Liver (tissue), 9 donors: ENCODE data around the gene CDC6. TPM values are rescaled to one million over a fixed set of nuclear protein-coding genes. Genes with fewer than 3 reads are reported as not detected.

Experiments used
- DNase-seq: peaks from one replicate; pipeline ENCODE4 v3.0.0-alpha.2; 2017; ENCODE audit warnings: low spot score
- H3K27ac ChIP-seq, 2 donors: one replicate each; pipeline ENCODE4 v1.7.0; 2013; ENCODE audit warnings: inconsistent platforms in 2 of 2, low read length in 2 of 2, control low read depth in 1 of 2, low read depth in 1 of 2, mild to moderate bottlenecking in 1 of 2
- H3K27me3 ChIP-seq, 4 donors: one replicate each; pipeline versions ENCODE4 v1.6.1 to v1.7.0; 2013; ENCODE audit warnings: low read length in 3 of 4, inconsistent platforms in 1 of 4, mild to moderate bottlenecking in 1 of 4, moderate library complexity in 1 of 4; ENCODE audit not compliant: control insufficient read depth in 4 of 4, insufficient read depth in 4 of 4
- H3K36me3 ChIP-seq, 4 donors: one replicate each; pipeline versions ENCODE4 v1.6.1 to v1.7.0; 2013; ENCODE audit warnings: low read length in 3 of 4, mild to moderate bottlenecking in 3 of 4, low read depth in 1 of 4, moderate library complexity in 1 of 4; ENCODE audit not compliant: control insufficient read depth in 4 of 4, insufficient read depth in 3 of 4
- H3K4me1 ChIP-seq, 4 donors: one replicate each; pipeline versions ENCODE4 v1.6.1 to v1.7.0; 2013; ENCODE audit warnings: low read length in 3 of 4, mild to moderate bottlenecking in 3 of 4, moderate library complexity in 1 of 4; ENCODE audit not compliant: control insufficient read depth in 4 of 4, insufficient read depth in 4 of 4
- H3K4me3 ChIP-seq, 3 donors: one replicate each; pipeline versions ENCODE4 v1.6.1 to v1.7.0; 2013; ENCODE audit warnings: low read length in 3 of 3, control low read depth in 1 of 3, low read depth in 1 of 3, mild to moderate bottlenecking in 1 of 3
- H3K9ac ChIP-seq, 2 donors: one replicate each; pipeline ENCODE4 v1.7.0; 2013; ENCODE audit warnings: low read length in 2 of 2, mild to moderate bottlenecking in 2 of 2, moderate library complexity in 2 of 2, control low read depth in 1 of 2, low read depth in 1 of 2
- H3K9me3 ChIP-seq, 4 donors: one replicate each; pipeline versions ENCODE4 v1.6.1 to v1.7.0; 2013; ENCODE audit warnings: low read length in 3 of 4; ENCODE audit not compliant: control insufficient read depth in 4 of 4
- ATF3 ChIP-seq: IDR thresholded peaks from 2 replicates; pipeline ENCODE4 v1.6.1; 2016; ENCODE audit warnings: antibody characterized with exemption
- CTCF ChIP-seq: fragments of 150-350 bp; IDR thresholded peaks from 2 replicates; pipeline ENCODE4 v1.5.1; 2017; ENCODE audit warnings: improper control_type of control experiment, low read depth, low read length; ENCODE audit not compliant: missing input control
- EGR1 ChIP-seq, 2 donors: IDR thresholded peaks; 2 replicates each; pipeline ENCODE4 v1.6.1; 2016 to 2018; ENCODE audit warnings: antibody characterized with exemption in 2 of 2, low read depth in 2 of 2
- FOXA1 ChIP-seq: IDR thresholded peaks from 2 replicates; pipeline ENCODE4 v1.6.1; 2016; ENCODE audit warnings: antibody characterized with exemption
- FOXA2 ChIP-seq: IDR thresholded peaks from 2 replicates; pipeline ENCODE4 v1.6.1; 2016; ENCODE audit warnings: antibody characterized with exemption
- GABPA ChIP-seq, 2 donors: IDR thresholded peaks in 1 of 2; conservative IDR thresholded peaks in 1 of 2; 2 replicates each; pipeline ENCODE4 v1.6.1; 2016; ENCODE audit warnings: antibody characterized with exemption in 2 of 2, mild to moderate bottlenecking in 1 of 2, moderate library complexity in 1 of 2
- HNF4A ChIP-seq, 2 donors: conservative IDR thresholded peaks; 2 replicates each; pipeline ENCODE4 v1.6.1; 2016; ENCODE audit warnings: antibody characterized with exemption in 2 of 2, mild to moderate bottlenecking in 2 of 2
- HNF4G ChIP-seq: IDR thresholded peaks from 2 replicates; pipeline ENCODE4 v1.6.1; 2016; ENCODE audit warnings: antibody characterized with exemption
- JUND ChIP-seq, 2 donors: IDR thresholded peaks; 2 replicates each; pipeline ENCODE4 v1.6.1; 2016; ENCODE audit warnings: antibody characterized with exemption in 2 of 2
- MAX ChIP-seq: IDR thresholded peaks from 2 replicates; pipeline ENCODE4 v1.6.1; 2016; ENCODE audit warnings: antibody characterized with exemption
- NR2F2 ChIP-seq: IDR thresholded peaks from 2 replicates; pipeline ENCODE4 v1.6.1; 2016; ENCODE audit warnings: antibody characterized with exemption
- RAD21 ChIP-seq, 2 donors: IDR thresholded peaks; 2 replicates each; pipeline ENCODE4 v1.6.1; 2016; ENCODE audit warnings: antibody characterized with exemption in 2 of 2, mild to moderate bottlenecking in 2 of 2
- REST ChIP-seq: IDR thresholded peaks from 2 replicates; pipeline ENCODE4 v1.6.1; 2016; ENCODE audit warnings: antibody characterized with exemption, mild to moderate bottlenecking
- RXRA ChIP-seq, 2 donors: IDR thresholded peaks; 2 replicates each; pipeline ENCODE4 v1.6.1; 2017 to 2018; ENCODE audit warnings: antibody characterized with exemption in 2 of 2, mild to moderate bottlenecking in 1 of 2
- SP1 ChIP-seq: IDR thresholded peaks from 2 replicates; pipeline ENCODE4 v1.6.1; 2018; ENCODE audit warnings: antibody characterized with exemption, mild to moderate bottlenecking
- TAF1 ChIP-seq: conservative IDR thresholded peaks from 2 replicates; pipeline ENCODE4 v1.6.1; 2016; ENCODE audit warnings: antibody characterized with exemption, mild to moderate bottlenecking
- YY1 ChIP-seq: IDR thresholded peaks from 2 replicates; pipeline ENCODE4 v1.6.1; 2016; ENCODE audit warnings: antibody characterized with exemption, mild to moderate bottlenecking
- ZBTB33 ChIP-seq: IDR thresholded peaks from 2 replicates; pipeline ENCODE4 v1.6.1; 2016; ENCODE audit warnings: antibody characterized with exemption
- WGBS: extraction: QIAGEN DNeasy Blood & Tissue Kit; methylation state at CpG from one replicate; pipeline ENCODE4 v1.1.7; 2013; 5-methylcytosine and 5-hydroxymethylcytosine counted together
- polyA plus RNA-seq, 2 donors: library from polyadenylated mRNA; stranded (reverse) in 1 of 2; unstranded in 1 of 2; fragments of 200-250 nt in 1 of 2; fragments of >200 nt in 1 of 2; fragmentation: Nextera tagmentation in 1 of 2; extraction: Ambion mirVana in 1 of 2; gene quantifications; one replicate each; pipeline versions ENCODE4 v1.2.1 to v1.2.3, GENCODE V29; 2013 to 2015
- total RNA-seq, 2 donors: library from RNA; depleted of rRNA; stranded (reverse); fragments of >200 nt; gene quantifications; one replicate each; pipeline ENCODE4 v1.2.3, GENCODE V29; 2014
- donor health status: healthy.
- donor health status: healthy.
- donor health status: healthy.
- donor health status: healthy.
- donor health status: healthy.

CDC6 gene
- total and polyA plus RNA-seq, 4 donors = 0.54 to 16.5 (median 2.5) TPM

- Histone ChIP-seq H3K4me1 (peaks cover 32 to 74% (median 50%) of the 10 kb centered on the region in 4 donors), H3K27ac (no peak overlapping the region), H3K9me3 (no peaks in the 10 kb centered on the region), H3K27me3 (no peaks in the 10 kb centered on the region), H3K4me3 (no peak overlapping the region), H3K9ac (no peak overlapping the region), H3K36me3 (no peaks in the 10 kb centered on the region)
- DNase-seq = no peak
- WGBS = 89% methylated on average over 8 of the region's 8 CpGs
- TF ChIP-seq FOXA1 (no peak), JUND (IDR thresholded peaks at IDR 0.05) (no peak), YY1 (no peak), FOXA2 (no peak), REST (no peak), HNF4G (no peak), ZBTB33 (no peak), MAX (no peak), HNF4A (conservative IDR thresholded peaks at IDR 0.05) (no peak), EGR1 (IDR thresholded peaks at IDR 0.05; ENCODE audit: low read depth in 2 of 2) (no peak), NR2F2 (no peak), ATF3 (no peak), RXRA (IDR thresholded peaks at IDR 0.05) (no peak)
These were observed 49.7 kb downstream of the CDC6 start for GRCh38 chr17:40337351-40337750.

- no peaks in the 10 kb centered on the region for H3K9me3 ChIP-seq
- WGBS = 87% methylated on average over 5 of the region's 5 CpGs
- H3K27me3 ChIP-seq = no peaks in the 10 kb centered on the region
- no peaks in the 10 kb centered on the region for H3K36me3 ChIP-seq
- H3K27ac ChIP-seq = peak overlapping the region in 1 of 2 donors; percentile 25
- no peak overlapping the region for H3K9ac ChIP-seq
- H3K4me1 ChIP-seq = peaks cover 26 to 72% (median 45%) of the 10 kb centered on the region in 4 donors
- H3K4me3 ChIP-seq = no peak overlapping the region
- no peak for DNase-seq
- TF ChIP-seq CTCF (no peak), JUND (IDR thresholded peaks at IDR 0.05) (no peak), ATF3 (no peak), FOXA1 (no peak), YY1 (no peak), TAF1 (no peak), RXRA (IDR thresholded peaks at IDR 0.05) (no peak), HNF4G (no peak), EGR1 (IDR thresholded peaks at IDR 0.05; ENCODE audit: low read depth in 2 of 2) (no peak), GABPA (IDR thresholded peaks at IDR 0.05 in 1 of 2, conservative IDR thresholded peaks at IDR 0.05 in 1 of 2) (no peak), RAD21 (IDR thresholded peaks at IDR 0.05) (no peak), MAX (no peak), FOXA2 (no peak), HNF4A (conservative IDR thresholded peaks at IDR 0.05) (no peak), ZBTB33 (no peak), SP1 (no peak), NR2F2 (no peak)
These were observed 50.4 kb downstream of the CDC6 start for GRCh38 chr17:40338058-40338457.
